NCI-H82 treated with DMSO at 0.1 percent for 48 hours (cell line): ENCODE results near the gene PLXNC1.

Source experiments
- DNase-seq: peaks from one replicate; lab custom pipeline; 2025; ENCODE audit not compliant: unreplicated experiment; lab: John Stamatoyannopoulos, UW

The PLXNC1 gene

DNA sequence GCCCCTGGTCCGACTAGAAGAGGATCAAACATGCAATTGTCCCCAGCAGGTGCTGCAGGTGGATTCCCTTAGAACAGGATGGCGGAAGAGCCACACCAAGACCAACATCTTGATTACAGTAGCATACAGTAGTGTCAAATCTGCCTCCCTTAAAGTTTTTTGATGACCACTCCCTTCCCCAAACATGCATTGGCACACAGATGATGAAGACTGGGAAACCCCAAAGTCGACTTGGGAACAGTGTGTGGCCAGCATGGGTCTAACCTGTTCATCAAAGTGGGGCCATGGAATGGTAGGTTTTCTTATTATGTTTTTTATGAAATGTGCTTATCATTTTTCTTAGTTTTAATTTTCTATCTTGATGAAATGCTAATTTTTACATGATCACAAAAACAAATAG lies 8.8 kb downstream of the PLXNC1 start:
- no peak for DNase-seq

- no peak for DNase-seq
Observed at GRCh38 chr12:94157981-94158411, 9.6 kb downstream of the PLXNC1 start.

DNA sequence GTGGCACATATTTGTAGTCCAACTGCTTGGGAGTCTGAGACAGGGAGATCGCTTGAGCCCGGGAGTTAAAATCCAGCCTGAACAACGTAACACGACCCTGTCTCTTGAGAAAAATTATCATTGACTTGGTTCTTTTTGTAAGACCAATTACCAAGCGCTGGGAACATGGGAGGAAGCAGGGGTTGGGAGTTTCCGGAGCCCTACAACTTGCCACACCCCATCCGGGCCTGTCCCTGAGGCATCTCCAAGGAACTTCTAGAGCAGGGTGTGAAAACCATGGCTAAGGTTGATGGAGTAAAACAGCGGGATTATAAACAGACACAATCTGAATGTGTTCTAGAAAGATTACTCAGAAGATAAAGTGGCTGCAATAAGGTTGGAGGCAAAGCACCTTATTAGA lies 10.3 kb downstream of the PLXNC1 start:
- DNase-seq: no peak

- no peak for DNase-seq
Observed at GRCh38 chr12:94162108-94162507, 13.7 kb downstream of the PLXNC1 start.

DNA sequence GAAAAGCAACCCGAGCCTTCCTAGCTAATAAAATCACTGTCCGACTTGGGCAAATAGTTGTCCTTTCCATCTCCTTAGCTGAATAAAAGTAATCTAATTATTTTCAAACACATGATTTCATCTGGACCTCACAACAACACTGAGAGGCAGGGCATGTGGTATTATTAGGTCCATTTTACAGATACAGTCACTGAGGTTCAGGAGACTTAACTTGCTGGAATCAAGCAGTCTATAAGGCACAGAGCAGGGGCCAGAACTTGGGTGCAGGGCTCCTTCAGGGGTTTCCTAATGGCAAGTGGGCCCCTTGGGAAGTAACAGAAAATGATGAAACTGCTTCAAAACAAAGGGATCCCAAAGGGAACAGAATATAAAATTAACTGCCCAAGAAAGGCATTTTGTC lies 15.5 kb downstream of the PLXNC1 start:
- DNase-seq: no peak

DNA sequence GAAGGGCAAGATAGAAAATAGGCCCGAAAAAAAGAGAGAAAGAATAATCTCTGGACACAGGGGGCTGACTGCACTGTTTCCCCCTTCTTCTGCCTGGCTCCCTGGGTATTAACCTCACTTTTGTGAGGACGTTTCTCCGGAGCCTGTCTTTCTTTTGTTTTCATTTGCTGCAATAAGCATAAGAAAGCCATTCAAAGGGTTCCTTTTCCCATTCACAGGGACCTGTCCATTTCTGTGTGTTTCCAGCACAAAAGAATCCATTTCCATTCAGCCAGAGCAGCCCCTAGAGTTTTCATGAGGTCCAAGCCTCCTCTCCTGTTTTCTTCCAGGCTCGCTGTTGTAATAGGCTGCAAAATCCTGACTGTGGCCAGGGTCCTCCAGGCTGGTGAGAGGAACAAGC lies 16.8 kb downstream of the PLXNC1 start:
- DNase-seq: no peak

DNA sequence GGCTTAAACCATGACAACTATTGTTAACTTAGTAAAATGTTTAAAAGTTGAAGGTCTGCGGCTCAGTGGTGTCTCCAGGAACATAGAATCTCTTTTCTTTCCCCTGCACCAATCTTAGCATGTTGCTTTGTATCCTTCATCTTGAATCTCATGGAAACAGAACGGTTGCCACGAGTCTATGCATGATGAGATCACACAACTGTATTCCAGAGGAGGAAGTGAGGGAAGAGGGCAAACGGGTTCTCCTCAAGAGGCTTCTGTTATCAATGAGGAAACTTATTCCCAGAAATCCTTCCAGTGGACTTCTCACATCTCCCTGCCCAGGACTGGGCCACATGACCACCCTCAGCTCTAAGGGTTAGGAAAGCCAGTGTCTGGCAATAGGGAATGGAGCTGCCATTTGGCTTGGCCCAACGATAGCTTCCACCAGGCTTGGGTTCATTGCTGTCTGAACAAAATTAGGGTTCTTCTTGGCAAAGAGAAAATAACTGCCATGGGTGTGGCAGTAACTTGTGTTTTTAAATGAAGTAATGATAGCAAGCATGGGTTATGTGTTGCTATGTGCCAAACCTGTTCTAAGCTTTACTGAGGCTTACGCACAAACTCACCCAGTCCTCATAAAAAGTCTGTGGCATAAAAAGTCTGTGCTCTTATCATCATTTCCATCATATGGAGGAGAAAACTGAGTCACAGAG lies 17.4 kb downstream of the PLXNC1 start:
- no peak for DNase-seq

DNA sequence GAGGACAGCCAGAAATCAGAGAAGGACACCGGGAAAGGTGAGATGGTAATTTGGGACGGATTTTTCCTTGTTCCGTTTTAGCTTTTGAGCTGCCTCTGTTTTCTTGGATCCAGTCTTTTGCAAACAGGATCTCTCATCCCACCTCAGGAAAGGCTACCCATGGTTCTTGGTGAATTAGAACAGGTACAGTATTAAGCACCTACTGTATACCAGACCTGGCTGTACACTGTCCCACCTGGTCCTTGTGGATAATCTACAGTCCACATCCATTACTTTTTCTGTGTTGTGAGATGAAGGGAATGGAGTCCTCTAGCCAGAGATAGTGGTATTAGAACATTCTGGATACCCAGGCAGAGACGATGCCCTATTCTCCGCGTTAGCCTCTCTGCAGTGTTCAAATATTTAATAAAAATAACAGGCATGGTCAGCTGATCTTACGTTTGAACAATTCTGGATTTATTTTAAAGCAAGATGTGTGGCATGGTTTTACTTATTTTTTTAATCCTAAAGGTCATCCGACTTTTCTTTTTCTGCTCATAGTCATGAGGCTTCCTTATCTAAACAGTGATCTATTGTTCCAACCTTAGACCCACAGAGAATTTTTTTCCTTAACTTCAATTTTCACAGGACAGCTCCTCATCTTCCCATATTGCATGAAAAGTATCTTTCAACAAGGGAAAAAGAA lies 18.8 kb downstream of the PLXNC1 start:
- DNase-seq: no peak

- no peak for DNase-seq
Observed at GRCh38 chr12:94167756-94168416, 19.5 kb downstream of the PLXNC1 start.

GRCh38 chr12:94169495-94169894 lies 21.1 kb downstream of the PLXNC1 start:
- no peak for DNase-seq

DNA sequence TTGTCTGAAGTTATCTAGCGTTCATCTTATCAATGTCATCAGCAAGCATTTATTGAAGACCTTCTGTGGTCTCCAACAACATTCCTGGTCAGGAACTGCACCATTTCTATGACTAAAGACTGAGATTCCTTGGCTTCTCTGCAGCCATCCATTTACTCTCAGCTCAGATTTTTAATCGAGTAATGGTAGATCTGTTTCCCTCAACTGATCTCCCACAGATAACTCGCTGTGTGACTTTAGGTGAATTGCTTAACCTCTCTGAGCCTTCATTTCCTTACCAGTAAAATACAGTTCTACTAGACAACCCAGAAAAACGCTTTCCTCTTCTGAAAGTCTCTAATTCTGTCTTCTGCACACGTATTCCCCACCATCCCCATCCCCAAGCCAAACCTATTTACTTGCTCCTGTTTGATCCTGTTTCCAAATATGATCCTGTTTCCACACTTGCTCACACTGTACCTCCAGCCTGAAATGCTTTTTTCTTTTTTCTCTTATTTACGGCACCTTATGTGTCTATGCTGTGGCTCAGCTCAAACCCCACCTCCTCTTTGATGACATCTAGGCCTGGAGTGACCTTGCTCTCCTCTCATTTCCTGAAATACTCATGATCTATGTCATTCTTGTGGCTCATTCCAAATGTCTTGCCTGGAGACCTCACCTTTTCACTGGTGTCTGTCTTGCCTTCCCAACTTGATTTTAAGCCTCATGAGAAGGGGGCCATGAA lies 21.8 kb downstream of the PLXNC1 start:
- DNase-seq: no peak

DNA sequence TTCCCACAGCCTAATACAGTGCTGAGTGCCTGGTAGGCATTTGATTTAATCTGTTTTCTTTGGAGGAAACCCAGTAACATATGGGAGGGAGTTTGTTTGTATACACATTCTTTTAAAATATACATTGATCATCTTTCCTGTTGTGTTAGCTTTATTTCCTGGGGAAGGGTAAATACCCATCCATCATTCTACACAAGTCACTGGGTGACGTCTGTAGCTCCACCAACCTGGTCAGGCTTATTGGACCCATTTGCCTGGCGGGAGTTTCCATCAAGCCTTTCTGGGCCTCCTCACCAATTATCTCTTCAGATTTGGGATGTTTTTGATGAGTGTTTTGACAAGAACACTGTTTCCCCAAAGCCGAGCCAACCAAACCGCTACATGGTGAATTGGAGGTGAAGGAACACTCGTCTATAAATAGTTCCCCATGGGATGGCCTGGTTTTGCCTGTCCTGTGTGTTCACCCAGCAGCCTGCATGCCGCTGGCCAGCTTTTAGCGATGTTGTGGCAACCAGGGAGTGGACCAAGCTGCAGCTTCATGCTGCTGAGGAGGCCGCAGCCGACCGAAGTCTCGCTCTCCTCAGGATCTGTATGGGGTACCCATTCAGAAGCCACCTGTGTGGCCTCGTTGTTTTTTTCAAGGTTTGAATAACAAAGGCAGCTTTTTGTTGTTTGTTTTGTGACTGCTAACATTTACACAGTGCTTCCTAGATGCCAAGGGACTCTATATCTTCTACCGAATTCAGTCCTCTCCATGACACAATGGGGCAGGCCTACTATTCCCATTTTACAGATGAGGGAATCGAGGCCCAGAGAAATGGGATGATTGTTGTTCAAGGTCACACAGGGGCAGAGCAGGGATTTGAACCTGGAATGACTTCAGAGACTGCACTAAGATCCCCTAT lies 22.6 kb downstream of the PLXNC1 start:
- no peak for DNase-seq

DNA sequence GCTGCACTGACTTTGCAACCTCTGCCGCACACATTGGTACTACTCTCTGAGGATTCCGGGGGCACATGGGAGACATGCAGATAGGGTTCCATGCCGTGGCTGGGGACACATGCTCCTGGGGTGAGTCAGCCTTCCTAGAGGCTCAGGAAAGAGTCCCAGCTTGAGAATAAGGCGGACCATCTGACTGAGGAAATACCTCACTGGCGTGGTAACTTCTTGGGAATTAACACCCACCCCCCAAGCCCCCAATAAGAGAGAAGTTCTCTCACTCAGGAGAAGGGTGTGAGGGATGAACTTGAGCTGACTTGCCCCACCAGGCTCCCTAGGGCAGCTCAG lies 23.2 kb downstream of the PLXNC1 start:
- DNase-seq: no peak

GRCh38 chr12:94172031-94172430 lies 23.7 kb downstream of the PLXNC1 start:
- DNase-seq: no peak

- no peak for DNase-seq
Observed at GRCh38 chr12:94172973-94173372, 24.6 kb downstream of the PLXNC1 start.

DNA sequence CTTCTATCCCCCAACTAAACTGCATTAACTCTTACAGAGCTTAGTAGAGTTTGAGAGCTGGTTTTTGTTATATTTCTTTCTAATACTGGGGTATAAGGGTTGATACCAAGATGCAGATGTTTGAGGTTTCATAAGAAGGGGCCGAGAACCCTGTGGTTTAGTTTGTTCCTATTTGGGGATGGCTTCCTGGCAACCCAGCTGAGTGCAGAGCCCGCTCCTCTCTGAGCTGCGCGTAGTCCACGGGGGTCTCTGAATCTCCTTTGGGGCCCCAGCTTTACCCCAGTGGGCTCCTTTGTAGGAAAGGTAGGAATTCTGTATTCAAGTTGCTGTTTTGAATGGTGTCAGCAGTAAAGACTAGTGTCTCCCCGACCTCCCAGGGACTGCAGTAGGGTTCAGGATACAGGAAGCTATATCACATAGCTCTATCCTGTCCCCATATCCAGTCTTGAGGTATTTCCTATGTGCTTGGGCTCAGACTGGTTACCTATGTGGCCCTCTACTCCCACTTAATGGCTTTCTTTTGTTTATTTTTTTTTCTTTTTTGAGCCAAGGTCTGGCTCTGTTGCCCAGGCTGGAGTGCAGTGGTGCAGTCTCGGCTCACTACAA lies 25.4 kb downstream of the PLXNC1 start:
- DNase-seq: no peak

DNA sequence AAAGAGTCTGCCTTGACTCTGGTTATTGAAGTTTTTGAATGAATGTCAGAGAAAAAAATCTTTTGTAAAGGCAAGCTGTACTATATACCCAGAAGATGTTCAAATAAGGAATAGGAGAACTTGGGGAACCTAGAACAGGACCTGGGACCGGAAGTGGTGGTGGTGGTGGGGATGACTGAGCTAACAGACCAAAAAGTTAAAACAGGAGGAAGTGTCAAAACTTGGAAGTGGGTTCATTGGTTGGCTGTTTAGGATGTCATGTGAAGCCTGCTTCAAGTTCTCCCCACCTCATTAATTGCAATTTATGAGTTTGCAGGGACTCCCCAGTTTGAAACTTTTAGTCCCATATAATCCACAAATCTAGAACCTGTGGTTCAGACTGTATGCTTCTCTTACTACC lies 26.2 kb downstream of the PLXNC1 start:
- DNase-seq: no peak

- no peak for DNase-seq
Observed at GRCh38 chr12:94175763-94176668, 27.6 kb downstream of the PLXNC1 start.

DNA sequence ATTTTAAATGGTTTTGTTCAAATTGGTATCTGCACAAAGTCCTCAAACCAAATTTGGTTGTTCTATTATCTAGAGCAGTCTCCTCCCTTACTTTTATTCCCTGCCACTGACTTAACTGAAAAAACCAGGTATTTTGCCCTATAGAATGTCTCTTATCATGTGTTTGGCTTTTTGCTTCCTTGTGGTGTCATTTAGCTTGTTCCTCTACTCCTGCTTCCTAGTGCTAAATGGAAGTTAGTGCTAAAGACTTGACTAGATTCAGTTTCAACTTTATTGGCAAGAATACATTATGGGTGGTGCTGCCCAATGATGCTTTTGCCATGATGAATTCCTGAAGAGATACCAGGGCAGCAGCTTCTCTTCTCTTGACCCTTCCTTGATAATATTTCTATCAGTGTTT lies 29.7 kb downstream of the PLXNC1 start:
- no peak for DNase-seq
